Measurements from ENCODE around the gene ZFR2.

ZFR2 gene

GRCh38 chr19:3908266-3909054, 39.6 kb upstream of the ZFR2 start:
- TF ChIP-seq ARNTL (CRISPR knock-in tag; IDR thresholded peaks at IDR 0.05; ENCODE audit: borderline replicate concordance, low read depth) (no peak), ISL1 (CRISPR knock-in tag; IDR thresholded peaks at IDR 0.05) (no peak), BACH2 (CRISPR knock-in tag; IDR thresholded peaks at IDR 0.05; ENCODE audit: borderline replicate concordance) (no peak), TCF4 (CRISPR knock-in tag; IDR thresholded peaks at IDR 0.05; ENCODE audit: borderline replicate concordance) (no peak), TSHZ2 (CRISPR knock-in tag; IDR thresholded peaks at IDR 0.05) (no peak), ZNF70 (CRISPR knock-in tag; IDR thresholded peaks at IDR 0.05) (no peak)
- ATAC-seq, result no peak

- TF ChIP-seq ARNTL (CRISPR knock-in tag; IDR thresholded peaks at IDR 0.05; ENCODE audit: borderline replicate concordance, low read depth), result no peak
- TF ChIP-seq POU6F1 (CRISPR knock-in tag; IDR thresholded peaks at IDR 0.05; ENCODE audit: borderline replicate concordance, low read depth), result no peak
- no peak for TF ChIP-seq GLIS3 (CRISPR knock-in tag; IDR thresholded peaks at IDR 0.05)
- TF ChIP-seq ZFP30 (CRISPR knock-in tag; IDR thresholded peaks at IDR 0.05), result no peak
- TF ChIP-seq ISL1 (CRISPR knock-in tag; IDR thresholded peaks at IDR 0.05), result no peak
- TF ChIP-seq PATZ1 (CRISPR knock-in tag; IDR thresholded peaks at IDR 0.05; ENCODE audit: borderline replicate concordance), result no peak
- TF ChIP-seq BACH2 (CRISPR knock-in tag; IDR thresholded peaks at IDR 0.05; ENCODE audit: borderline replicate concordance), result no peak
- TF ChIP-seq RARB (CRISPR knock-in tag; IDR thresholded peaks at IDR 0.05), result no peak
- TF ChIP-seq CREB5 (CRISPR knock-in tag; IDR thresholded peaks at IDR 0.05; ENCODE audit: low read depth), result no peak
- TF ChIP-seq ZC3H10 (CRISPR knock-in tag; IDR thresholded peaks at IDR 0.05), result no peak
- TF ChIP-seq TSHZ2 (CRISPR knock-in tag; IDR thresholded peaks at IDR 0.05), result no peak
- no peak for ATAC-seq
Measured at GRCh38 chr19:3907626-3908265, 38.9 kb upstream of the ZFR2 start.

- ATAC-seq, result no peak
- no peak for TF ChIP-seq ZNF565 (CRISPR knock-in tag; conservative IDR thresholded peaks at IDR 0.05; ENCODE audit: low read depth)
- no peak for TF ChIP-seq GLIS3 (CRISPR knock-in tag; IDR thresholded peaks at IDR 0.05)
- no peak for TF ChIP-seq POU6F1 (CRISPR knock-in tag; IDR thresholded peaks at IDR 0.05; ENCODE audit: borderline replicate concordance, low read depth)
- no peak for TF ChIP-seq BACH2 (CRISPR knock-in tag; IDR thresholded peaks at IDR 0.05; ENCODE audit: borderline replicate concordance)
- no peak for TF ChIP-seq ZFP3 (CRISPR knock-in tag; IDR thresholded peaks at IDR 0.05)
- TF ChIP-seq SNAI2 (CRISPR knock-in tag; IDR thresholded peaks at IDR 0.05), result no peak
- no peak for TF ChIP-seq PPARA (CRISPR knock-in tag; IDR thresholded peaks at IDR 0.05; ENCODE audit: borderline replicate concordance)
- no peak for TF ChIP-seq ESRRG (CRISPR knock-in tag; IDR thresholded peaks at IDR 0.05)
- no peak for TF ChIP-seq PATZ1 (CRISPR knock-in tag; IDR thresholded peaks at IDR 0.05; ENCODE audit: borderline replicate concordance)
- no peak for TF ChIP-seq ISL1 (CRISPR knock-in tag; IDR thresholded peaks at IDR 0.05)
- TF ChIP-seq ARNTL (CRISPR knock-in tag; IDR thresholded peaks at IDR 0.05; ENCODE audit: borderline replicate concordance, low read depth), result no peak
- TF ChIP-seq CSDC2 (CRISPR knock-in tag; IDR thresholded peaks at IDR 0.05), result no peak
Measured at GRCh38 chr19:3904233-3904632, 35.4 kb upstream of the ZFR2 start.

Measured in SK-N-SH treated with all-trans-retinoic acid at 6 μM for 48 hours (cell line).